TTC549 (cell line): Measurements from ENCODE around the gene RELL1.

Experiments
- FAIRE-seq: peaks from 2 replicates; lab custom pipeline; 2012; peaks lifted over from hg19 to GRCh38; lab: Jason Lieb, UNC

Gene RELL1

GRCh38 chr4:37597034-37597433 is 89.1 kb downstream of the RELL1 start:
- FAIRE-seq = no peak

- no peak for FAIRE-seq
Measured at GRCh38 chr4:37595875-37596680, 90.1 kb downstream of the RELL1 start.

- no peak for FAIRE-seq
Measured at GRCh38 chr4:37594099-37594498, 92.1 kb downstream of the RELL1 start.

DNA sequence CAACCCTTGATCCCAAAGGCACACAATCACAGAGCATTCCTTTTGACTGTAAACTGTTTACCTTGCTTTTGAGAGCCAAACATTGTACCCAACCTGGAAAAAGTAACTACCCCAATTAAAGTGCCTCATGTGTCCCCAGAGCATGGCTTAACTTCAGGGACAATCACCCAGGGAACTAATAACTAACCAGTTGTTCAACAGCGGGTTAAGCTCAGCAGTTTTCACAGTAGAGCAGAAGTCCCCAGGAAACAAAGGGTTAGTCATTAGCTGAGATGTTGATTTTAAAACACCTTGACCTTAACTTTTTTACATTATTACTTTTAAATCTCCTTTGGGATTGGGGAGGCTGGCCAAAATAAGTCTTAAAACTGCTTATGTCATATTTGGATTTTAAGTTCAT is 94.8 kb downstream of the RELL1 start:
- no peak for FAIRE-seq

GRCh38 chr4:37590016-37590415 is 96.2 kb downstream of the RELL1 start:
- no peak for FAIRE-seq

GRCh38 chr4:37588150-37588549 is 98.0 kb downstream of the RELL1 start:
- FAIRE-seq = no peak

DNA sequence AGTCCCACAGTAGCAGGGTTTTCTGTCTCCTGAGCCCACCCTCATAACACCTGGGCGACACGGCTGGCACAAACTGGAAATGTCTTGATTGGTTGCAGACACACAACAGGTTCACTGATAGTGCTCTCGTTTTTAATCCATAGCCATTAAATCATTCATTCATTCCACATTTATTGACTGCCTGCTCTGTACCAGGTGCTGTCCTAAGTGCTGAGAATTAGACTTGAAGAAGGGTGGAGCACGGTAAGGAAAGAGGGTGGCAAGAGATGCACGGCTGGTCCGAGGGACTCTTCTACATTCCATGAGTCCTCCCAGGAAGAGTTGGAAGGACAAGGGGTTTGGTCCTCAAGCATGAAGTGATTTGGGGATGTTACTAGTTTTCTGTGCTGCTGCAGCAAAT is 100.0 kb downstream of the RELL1 start:
- FAIRE-seq = no peak

DNA sequence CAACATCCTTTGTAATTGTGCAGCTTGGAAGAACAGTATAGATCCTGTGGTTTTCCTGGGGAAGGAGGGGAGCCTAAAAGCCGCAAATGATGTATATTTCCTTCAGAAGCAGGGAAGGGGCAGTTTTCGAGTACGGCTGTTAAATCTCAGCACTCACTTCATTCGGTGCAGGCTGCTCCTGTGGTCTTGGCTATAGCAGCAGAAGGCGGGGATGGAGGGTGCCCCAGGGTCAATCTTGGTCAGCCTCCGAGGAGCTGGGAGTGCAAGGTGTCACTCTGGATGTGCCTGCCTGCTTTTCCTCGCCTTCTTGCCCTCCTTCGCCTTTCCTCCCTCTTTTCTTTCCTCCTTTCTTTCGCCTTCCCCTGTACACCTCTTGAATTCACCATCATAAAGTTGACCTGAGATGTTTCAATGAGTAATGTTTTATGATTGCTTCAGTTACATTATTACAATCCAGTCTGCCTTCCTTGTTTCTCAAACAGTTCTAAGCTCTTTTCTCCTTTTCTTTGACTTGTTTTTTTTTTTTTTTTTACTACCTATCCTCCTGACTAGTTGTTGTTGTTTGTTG is 101.6 kb downstream of the RELL1 start:
- FAIRE-seq = no peak

DNA sequence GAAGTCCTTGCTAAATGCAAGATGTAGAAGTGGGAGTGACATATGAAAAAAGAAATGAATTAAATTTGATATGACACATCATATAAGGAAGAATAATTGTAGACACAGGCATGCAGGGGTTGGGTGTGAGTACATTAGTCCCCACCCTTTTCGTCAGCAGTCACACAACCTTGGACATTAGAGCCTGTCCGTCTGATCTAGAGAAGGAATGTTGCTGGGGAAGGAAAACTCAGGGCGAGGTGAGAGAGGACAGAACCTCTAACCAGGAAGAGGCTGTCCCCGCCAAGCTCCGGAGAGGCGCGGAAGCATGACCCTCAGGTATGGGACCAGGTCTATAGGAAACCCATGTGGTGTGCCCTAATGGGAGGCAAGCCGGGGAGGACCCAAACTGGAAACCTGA is 102.1 kb downstream of the RELL1 start:
- FAIRE-seq = no peak

DNA sequence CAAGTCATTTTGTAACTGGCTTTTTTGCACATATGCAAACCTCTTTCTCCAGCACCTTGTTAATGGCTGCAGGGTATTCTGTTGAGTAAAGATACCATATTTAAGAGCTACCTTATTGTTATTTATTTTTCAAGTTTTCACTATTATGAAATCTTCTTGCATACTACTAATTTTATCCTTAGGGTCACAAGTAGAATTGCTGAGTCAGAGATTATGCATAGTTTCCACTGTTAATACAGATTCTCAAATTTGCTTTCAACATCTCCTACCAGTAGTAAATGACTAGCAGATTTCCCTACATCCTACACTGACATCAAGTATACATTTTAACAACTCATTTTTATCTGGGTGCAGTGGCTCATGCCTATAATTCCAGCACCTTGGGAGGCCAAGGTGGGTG is 112.6 kb downstream of the RELL1 start:
- FAIRE-seq = no peak

DNA sequence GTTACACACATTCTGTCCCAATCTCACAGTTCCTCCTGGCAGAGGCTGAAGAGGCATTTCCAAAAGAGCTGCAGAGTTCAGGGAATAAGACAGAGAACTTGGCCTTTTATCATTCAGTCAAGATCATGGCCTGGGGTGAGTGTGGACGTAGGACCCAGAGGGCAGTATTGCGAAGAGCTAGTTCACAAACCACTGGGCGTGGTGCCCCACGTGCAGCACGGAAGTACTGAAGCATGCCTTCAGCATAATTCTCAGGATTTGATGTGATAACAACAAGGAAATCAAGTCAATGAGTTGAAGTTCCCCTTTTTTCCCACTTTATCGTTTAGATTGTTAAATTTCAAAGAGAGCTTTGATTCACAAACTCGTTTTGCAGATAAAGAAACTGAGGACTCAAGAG is 117.7 kb downstream of the RELL1 start:
- FAIRE-seq = no peak

- FAIRE-seq = no peak
Measured at GRCh38 chr4:37567836-37568235, 118.3 kb downstream of the RELL1 start.

DNA sequence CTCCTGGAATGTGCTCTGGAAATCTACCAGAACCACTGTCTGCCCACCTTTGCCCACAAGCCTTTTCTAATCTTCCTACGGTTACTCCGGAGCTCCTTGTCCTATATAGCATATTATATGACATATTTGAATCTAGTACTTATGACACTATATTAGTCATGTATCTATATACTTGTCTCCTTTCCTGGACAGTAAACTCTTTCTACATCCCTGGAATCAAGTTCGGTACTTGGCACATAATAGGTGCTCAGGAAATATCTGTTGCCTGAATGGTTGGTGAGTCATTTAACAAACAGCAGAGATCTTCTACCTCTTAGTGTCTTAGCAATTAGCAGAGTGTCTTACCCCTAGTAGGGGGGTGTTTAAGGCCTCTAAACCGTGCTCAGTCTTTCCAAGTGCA is 123.6 kb downstream of the RELL1 start:
- no peak for FAIRE-seq

DNA sequence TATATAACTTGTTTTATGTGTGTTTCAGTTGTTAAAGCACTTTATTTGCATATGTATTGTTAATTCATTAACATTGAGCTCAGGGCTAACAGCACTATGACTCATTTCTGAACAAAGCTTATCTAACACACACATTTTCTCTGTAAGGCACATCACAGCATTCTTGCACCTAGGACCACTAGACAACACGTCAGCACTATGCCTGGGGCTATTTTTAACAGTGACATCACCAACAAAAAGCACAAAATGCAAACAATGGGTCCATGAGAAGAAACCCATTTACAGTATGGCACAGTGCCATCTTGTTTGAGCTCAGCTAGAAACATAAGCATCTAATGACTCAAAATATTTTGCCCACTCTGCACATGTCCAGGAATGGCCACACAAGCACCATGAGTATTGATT is 124.4 kb downstream of the RELL1 start:
- FAIRE-seq = no peak

DNA sequence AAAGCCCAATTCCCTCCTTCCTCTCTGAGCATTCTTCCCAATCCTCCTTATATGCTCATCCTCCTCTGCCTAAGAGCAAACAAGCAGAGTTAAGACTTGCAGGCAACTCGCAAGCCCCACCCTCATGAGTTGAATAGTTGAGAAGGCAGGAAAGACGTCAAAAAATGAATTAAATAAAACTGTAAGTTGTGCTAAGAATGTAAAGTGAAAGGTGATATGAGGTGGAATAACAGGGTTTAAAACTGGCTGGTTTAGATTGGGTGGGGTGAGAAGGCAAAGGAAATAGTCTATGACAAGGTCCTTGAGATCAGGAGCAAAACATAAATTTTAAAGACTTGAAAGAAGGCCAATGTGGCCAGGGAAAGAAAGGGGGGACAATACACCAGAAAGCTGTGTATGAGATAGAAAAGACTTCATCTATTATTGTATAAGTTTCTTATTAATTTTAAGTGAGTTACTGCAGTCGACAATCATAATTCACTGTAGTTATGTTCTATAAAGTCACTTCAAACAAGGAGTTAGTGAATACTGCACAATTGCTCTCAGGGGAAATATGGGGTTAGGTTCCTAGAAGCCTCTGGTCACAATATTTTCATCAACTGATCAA is 124.9 kb downstream of the RELL1 start:
- FAIRE-seq = no peak
